Measurements from ENCODE around the gene IL20RB. TPM values are rescaled to one million over a fixed set of nuclear protein-coding genes. Genes with fewer than 3 reads are reported as not detected.
"Not testable (repeated sequence)": the region's sequence is repeated elsewhere in the genome, so short reads cannot be mapped to it uniquely, and the experiment has no call there.

IL20RB gene
- total RNA-seq, 1 donor from 2014 or later = not detected

- no peak overlapping the region for H3K4me3 ChIP-seq (ENCODE audit: low read depth, low read length)
- peak; percentile 58 for DNase-seq (ENCODE audit: low read depth)
- TF ChIP-seq, protein P1, sequence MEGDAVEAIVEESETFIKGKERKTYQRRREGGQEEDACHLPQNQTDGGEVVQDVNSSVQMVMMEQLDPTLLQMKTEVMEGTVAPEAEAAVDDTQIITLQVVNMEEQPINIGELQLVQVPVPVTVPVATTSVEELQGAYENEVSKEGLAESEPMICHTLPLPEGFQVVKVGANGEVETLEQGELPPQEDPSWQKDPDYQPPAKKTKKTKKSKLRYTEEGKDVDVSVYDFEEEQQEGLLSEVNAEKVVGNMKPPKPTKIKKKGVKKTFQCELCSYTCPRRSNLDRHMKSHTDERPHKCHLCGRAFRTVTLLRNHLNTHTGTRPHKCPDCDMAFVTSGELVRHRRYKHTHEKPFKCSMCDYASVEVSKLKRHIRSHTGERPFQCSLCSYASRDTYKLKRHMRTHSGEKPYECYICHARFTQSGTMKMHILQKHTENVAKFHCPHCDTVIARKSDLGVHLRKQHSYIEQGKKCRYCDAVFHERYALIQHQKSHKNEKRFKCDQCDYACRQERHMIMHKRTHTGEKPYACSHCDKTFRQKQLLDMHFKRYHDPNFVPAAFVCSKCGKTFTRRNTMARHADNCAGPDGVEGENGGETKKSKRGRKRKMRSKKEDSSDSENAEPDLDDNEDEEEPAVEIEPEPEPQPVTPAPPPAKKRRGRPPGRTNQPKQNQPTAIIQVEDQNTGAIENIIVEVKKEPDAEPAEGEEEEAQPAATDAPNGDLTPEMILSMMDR (conservative IDR thresholded peaks at IDR 0.05; ENCODE audit: low read depth, low read length) = no peak
Measured at GRCh38 chr3:136960838-136961836, 3.4 kb downstream of the IL20RB start.

DNA sequence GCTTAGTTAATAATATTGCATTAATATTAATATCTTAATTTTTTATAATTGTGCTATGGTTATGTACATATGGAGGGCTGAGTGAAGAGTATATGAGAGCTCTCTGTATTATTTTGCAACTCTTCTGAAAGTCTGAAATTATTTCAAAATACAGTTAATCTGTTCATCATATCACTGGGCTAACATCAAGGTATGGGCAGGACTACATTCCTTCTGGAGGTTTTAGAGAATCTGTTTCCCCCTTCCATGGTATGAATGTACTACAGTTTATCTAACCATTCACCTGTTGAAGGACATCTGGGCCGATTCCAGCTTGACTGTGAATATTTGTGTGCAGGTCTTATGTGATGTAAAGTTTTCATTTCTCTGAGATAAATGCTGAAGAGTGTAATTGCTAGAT, 5.1 kb downstream of the IL20RB start:
- H3K4me3 ChIP-seq (ENCODE audit: low read depth, low read length) = no peak overlapping the region
- TF ChIP-seq, protein P1 (conservative IDR thresholded peaks at IDR 0.05; ENCODE audit: low read depth, low read length) = no peak
- DNase-seq (ENCODE audit: low read depth) = no peak

DNA sequence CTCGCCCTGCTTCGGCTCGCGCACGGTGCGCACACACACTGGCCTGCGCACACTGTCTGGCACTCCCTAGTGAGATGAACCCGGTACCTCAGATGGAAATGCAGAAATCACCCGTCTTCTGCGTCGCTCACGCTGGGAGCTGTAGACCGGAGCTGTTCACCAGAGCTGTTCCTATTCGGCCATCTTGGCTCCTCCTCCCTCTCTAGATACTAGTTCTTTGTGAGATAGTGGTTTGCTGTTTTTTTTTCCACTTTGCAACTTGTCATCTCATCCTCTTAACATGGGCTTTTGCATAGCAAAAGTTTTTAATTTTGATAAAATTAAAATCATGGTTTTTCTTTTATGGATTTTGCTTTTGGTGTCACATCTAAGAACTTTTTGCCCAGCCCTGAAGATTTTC, 11.8 kb downstream of the IL20RB start:
- DNase-seq (ENCODE audit: low read depth); H3K4me3 ChIP-seq (ENCODE audit: low read depth, low read length): not testable (repeated sequence)

DNA sequence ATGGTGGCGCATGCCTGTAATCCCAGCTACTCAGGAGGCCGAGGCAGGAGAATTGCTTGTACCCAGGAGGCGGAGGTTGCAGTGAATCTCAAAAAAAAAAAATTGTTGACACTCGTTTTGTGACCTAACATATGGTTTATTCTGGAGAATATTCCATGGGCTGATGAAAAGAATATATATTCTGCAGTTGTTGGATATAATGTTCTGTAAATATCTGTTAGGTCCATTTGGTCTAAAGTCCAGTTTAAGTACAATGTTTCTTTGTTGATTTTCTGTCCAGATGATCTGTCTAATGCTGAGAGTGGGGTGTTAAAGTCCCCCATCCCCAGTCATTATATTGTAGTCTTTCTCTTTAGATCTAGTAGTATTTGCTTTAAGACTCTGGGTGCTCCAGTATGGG, 15.6 kb downstream of the IL20RB start:
- no peak for DNase-seq (ENCODE audit: low read depth)
- H3K4me3 ChIP-seq (ENCODE audit: low read depth, low read length) = no peak overlapping the region
- TF ChIP-seq, protein P1 (conservative IDR thresholded peaks at IDR 0.05; ENCODE audit: low read depth, low read length) = no peak

GRCh38 chr3:136974670-136975069, 16.9 kb downstream of the IL20RB start:
- TF ChIP-seq, protein P1 (conservative IDR thresholded peaks at IDR 0.05; ENCODE audit: low read depth, low read length) = no peak
- H3K4me3 ChIP-seq (ENCODE audit: low read depth, low read length) = no peak overlapping the region
- DNase-seq (ENCODE audit: low read depth) = no peak

DNA sequence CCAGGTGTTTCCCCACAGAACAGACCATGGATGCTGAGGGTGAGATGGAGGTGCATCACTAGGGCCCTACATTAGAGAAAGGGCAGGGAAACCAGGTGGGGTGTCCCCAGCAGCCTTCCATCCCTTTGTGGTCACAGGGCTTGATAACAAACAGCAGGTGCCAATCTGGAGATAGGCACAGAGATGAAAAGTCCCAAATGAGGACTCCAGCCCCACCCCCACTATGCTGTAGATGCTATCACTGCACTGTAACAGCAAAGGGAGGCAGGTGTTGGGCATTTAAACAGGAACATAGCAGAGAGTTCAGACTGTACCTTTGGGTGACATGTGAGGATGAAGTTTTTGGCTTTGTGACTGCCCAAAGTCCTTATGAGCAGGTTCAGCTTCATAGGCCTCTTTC, 21.4 kb downstream of the IL20RB start:
- H3K4me3 ChIP-seq (ENCODE audit: low read depth, low read length) = no peak overlapping the region
- TF ChIP-seq, protein P1 (conservative IDR thresholded peaks at IDR 0.05; ENCODE audit: low read depth, low read length) = no peak
- DNase-seq (ENCODE audit: low read depth) = no peak

DNA sequence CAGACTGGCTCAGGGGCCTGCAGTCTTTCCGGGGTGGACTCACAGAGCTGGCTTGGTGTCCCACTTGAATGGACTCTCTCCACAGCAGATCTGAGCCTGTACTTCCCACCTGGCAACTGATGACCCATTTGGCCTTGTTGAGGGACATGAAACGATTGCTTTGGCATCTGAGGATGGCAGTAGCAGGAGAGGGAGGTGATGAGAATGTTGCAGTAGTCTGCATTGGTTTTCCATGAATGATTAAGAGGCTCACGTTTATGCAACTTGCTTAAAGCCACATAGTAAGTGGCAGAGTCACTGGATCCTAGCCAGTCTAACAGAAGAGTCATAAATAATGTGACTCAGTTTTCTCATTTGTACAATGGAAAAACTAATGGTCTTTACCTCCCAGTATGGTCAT, 21.9 kb downstream of the IL20RB start:
- peak; percentile 29 for DNase-seq (ENCODE audit: low read depth)
- H3K4me3 ChIP-seq (ENCODE audit: low read depth, low read length) = no peak overlapping the region
- TF ChIP-seq, protein P1 (conservative IDR thresholded peaks at IDR 0.05; ENCODE audit: low read depth, low read length) = no peak

Measured in epithelial cell of proximal tubule (primary cell).